SK-N-DZ (cell line): ENCODE results near the gene MGRN1.

Experiments used
- DNase-seq: peaks from one replicate; pipeline ENCODE4 v3.0.0-alpha.2; 2015; ENCODE audit warnings: low spot score

Gene MGRN1

GRCh38 chr16:4651827-4652226, 27.2 kb downstream of the MGRN1 start:
- DNase-seq, result no peak

DNA sequence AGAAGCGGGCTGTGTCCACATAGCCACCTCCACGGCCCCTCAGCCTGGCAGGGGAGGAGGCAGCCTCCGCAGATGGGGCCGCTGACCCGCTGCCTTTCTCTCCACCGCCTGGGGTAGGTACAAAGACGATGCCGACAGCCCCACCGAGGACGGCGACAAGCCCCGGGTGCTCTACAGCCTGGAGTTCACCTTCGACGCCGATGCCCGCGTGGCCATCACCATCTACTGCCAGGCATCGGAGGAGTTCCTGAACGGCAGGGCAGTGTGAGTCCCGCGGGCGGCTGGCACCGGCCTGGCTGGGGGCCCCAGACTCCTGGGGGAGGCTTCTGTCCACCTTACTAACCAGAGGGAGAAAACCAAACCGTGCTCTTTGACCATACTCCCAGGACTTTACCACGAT, 27.9 kb downstream of the MGRN1 start:
- DNase-seq, result no peak

DNA sequence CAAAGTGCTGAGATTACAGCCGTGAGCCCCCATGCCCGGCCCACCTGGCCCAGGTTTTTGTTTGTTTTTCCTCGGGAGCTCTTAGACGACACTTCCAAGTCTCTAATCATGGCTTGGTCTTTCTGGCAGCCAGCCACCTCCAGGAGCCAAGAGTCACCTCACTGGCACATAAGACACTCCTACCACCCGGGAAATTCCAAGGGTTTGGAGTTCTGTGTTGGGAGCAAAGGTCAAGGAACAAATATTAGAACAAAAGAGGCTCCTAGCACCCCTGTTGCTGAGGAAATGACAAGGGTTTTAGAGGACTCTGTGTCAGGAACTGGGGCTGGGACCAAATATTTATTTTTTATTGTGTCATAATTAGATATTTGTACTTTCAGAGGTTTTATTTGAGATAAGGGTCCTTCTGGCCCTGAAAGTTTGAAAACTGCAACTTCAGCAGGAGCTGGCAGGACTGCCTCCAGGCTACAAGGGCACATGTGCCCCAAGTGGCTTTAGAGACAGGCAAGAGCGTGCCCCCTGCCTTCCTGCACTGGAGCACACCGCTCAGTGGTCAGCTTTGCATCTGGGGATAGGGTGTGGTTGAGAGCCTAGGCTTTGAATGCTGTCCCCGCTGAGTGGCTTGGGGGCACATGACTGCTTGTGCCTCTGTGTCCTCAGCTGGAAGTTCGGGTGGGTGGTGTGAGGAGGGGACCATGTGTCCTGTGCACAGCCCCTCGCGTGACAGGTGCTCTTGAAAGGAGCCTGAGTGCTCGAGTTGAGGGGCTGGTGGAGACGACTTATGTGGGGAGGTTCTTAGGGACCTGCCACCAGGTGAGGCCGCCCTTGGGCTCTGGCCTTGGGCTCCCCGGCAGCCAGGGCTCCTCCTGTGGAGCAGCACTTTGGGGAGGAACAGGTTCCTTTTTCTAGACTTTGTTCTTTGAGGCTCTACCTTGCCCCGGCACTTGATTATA, 29.7 kb downstream of the MGRN1 start:
- DNase-seq, result no peak

DNA sequence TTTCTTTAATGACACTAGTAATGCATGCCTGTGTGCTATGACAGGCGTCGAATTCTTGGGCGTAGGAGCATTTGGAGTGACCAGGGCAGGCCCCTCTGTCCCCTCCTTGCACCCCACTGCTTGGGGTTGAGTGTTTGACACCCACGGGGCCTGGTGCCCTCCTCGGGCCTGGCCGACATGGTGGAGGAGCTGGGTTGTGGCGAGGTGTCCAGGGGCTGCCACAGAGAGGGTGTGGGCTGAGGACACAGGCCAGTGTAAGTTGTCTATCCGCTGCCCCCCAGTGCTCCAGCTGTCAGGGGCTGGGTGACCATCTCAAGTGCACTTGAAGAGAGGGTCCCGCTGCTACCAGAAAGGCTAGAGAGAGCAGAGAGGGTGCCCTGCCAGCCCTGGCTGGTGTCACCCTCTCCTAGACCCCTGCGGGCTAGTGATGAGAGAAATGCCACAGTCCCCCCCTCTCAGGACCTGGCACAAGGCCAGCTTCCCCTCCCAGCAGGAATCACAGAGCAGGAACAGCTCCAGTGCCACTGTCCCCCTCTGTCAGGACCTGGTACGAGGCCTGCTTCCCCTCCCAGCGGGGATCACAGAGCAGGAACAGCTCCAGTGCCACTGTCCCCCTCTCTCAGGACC, 30.5 kb downstream of the MGRN1 start:
- no peak for DNase-seq

- no peak for DNase-seq
These were observed 31.2 kb downstream of the MGRN1 start for GRCh38 chr16:4655801-4656200.

DNA sequence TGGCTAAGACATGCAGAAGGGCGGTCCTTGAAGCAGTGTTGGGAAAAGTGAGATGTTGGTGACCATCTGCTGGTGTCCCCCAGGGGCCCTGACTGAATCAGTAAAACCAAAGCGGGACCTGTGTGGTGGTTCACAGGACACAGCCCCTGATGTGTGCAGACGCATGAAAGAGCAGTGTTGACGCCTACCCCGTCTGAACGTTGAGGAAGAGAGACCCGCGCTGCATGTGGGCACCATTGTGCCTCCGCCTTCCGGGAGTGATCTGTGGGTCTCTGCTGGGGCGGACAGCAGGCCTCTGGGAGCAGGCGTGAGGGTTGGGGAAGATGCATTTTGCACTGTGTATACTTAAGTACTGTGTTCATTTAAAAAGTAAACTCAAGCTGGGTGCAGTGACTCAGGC, 31.6 kb downstream of the MGRN1 start:
- no peak for DNase-seq

DNA sequence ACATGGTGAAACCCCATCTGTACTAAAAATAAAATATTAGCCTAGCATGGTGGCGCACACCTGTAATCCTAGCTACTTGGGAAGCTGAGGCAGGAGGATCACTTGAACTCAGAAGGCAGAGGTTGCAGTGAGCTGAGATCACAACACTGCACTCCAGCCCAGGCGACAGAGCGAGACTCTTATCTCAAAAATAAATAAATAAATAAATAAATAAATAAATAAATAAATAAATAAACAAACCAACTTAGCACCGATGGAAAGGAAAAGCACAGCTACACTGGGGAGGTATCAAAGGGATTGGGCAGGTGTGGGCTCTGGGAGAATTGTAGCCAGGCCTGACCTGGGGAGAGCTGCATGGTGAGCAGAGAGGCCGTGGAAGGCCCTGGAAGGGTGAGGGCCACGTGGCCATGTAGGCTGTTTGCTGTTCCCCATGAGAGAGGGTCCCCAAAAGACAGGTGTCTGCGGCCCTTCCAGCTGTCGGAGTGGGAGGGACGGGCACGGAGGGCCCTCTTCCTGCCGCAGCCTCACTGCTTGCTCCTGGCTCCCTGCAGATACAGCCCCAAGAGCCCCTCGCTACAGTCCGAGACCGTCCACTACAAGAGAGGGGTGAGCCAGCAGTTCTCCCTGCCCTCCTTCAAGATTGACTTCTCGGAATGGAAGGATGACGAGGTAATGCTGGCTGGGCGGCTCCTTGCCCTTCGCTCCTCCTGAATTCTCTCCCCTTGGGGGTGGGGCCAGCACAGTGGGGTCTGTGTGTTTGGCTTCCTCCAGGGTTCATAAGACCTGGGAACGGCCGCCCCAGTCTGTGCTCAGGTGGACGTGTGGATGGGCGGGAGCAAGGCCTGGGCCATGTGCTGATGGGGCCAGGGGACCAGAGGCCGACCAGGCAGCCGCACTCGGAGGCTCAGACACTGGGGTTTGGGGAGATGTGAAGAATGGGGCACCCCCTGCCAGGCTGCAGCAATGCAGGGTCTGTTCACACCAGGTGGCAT, 32.4 kb downstream of the MGRN1 start:
- DNase-seq, result no peak

DNA sequence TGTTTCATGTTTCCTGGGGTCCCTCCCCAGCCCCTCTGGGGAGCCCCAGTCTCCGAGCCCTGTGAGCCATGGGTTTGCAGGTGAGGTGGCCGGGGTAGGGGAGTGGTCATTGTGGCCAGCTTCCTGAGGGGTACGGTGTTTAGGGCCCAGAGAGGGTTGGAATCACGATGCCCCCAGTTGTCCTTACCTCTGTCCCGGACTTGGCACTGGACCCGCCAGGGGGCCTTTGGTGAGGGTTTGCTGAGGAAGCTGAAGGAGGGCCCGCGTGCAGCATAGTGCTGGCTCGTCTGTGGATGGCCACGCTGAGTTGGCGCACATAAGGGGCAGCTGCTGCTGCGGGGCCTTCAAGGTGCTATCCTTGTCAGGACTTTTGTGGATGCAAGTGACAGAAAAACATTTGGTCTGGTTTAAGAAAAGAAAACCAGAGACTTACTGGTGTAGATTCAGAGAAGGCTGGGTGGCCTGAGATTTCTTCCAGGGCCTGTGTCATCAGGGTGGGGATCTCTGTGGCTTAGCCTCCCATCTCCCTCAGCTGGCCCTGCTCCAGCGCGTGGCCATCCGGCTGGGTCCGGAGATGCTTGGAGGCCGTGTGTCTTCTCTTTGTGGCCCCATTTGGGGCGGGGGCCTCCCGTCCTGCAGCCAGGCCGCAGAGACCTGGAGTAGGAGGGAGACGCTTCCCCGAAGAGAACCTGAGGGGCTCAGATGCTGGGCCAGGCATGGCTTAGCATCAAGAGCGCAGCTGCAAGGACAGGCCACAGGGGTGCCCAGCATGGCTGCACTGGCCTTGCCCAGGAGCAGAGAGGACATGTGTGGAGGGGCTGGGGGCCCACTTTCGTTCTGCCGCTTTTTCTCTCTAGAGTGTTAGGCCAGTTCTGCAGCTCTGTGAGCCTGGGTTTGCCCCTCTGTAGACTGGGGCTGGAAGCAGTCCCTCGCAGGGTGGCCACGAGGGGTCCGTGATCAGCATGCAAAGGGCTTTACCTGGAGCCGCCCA, 35.0 kb downstream of the MGRN1 start:
- DNase-seq, result no peak

- DNase-seq, result no peak
These were observed 35.9 kb downstream of the MGRN1 start for GRCh38 chr16:4660454-4661007.

DNA sequence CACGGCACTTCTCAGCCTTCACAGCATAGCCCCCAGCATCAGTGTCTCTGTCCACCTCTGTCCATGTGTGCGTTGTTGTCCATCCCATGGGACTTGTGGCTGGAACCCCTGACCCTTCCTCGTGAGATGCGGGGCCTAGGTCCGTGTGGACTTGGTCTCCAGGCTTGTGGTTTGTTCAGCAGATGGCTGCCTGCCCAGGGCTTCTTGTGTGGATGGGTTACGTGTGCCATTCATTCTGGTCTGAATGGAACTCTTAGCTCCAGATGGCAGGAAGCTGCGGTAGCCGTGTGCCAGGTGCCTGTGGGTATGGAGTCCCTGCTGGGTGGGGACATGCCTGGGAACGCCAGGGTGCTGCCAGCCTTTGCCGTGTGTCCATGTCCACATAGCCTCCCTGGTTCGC, 37.0 kb downstream of the MGRN1 start:
- no peak for DNase-seq

GRCh38 chr16:4663465-4663776, 38.8 kb downstream of the MGRN1 start:
- DNase-seq, result no peak

DNA sequence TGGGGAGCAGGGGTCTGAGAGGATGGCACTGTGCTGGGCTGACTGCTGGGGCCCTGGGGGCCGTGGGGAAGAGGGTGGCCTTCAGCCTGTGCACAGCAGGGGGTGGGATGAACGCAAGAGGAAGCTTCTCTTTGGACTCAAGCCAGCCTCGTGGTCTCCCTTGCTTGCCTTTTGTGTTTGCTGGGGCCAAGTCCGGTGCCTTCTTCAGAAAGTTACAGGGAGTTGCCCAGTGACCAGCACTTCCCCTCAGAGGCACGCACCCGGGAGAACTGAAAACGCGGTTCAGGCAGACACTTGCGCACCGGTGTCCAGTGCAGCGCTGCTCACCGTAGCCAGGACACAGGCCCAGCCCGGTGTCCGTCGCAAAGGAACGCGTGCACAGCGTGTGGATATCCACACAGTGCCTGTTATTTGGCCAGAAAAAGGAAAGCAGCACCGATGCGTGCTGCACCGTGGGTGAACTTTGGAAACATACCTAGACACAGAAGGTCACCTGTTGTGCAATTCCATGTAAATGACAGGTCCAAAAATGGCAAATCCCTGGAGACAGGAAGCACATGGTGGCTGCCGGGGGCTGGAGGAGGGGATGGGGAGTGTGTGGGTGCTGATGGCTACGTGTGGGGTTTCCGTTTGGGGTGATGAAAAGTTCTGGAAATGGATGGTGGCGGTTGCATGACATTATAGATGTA, 39.3 kb downstream of the MGRN1 start:
- DNase-seq, result no peak

- DNase-seq, result no peak
These were observed 40.2 kb downstream of the MGRN1 start for GRCh38 chr16:4664538-4665418.

DNA sequence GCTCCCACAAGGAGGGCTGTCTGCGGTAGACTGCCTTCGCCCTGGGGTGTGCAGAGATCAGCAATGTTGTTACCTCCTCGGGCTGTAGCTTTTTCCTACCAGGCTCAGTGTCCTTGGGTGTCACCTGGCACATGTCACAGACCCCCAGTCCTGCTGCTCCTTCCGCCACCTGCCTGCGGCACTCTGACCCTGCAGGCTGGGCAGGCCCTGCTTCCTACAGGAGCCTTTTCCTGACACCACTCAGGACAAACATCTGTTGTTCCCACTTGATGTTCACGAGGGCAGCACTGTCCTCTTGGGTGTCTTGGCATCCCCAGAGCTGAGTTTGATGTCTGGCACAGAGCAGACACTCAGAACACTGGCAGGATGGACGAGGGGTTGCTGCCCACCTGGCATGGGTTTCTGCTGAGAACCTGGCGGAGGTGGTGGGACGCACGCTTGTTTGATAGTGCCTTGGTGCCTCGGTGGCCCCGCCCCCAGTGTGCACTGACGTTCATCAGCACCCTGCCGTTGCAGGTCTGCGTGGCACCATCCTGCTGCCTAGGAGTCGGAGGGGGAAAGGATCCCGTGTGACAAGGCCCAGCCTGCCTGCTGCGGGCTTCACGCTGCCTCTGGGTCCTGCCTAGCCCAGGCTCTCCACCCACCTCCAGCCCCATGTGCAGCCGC, 42.0 kb downstream of the MGRN1 start:
- no peak for DNase-seq

DNA sequence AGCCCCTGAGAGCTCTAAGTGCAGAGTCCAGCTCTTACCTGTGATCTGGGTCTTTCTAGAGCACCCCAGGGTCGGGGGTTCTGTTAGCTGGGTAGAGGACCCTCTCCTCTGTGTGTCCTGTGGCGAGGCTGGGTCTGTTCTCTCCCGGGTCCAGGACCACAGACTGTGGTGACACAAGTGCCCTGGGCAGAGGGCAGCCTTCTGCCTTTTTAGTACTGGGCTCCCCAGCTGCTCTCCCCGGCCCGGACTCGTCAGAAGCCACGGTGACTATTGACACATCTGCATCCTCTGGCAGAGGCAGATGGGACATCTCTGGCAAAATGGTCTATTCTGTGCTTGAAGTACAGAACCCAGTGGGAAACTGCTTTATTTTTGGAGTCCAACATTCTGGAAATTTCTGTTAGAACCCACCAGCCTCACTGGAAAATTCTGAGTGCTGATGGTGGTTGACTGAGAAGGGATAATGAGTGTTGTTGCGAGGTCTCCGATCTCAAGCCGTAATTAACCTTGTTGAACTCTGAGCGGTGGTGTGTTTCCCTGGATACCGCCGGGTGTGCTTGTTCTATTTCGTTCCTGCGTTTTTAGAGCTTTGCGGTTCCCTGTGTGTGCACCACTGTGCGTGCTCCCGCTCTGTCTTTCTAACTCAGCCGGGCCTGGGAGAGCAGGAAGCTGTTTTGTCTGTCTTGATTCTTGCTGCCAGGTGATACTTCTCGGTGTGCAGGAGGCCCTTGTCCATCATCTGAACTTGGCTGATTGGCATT, 42.8 kb downstream of the MGRN1 start:
- DNase-seq, result no peak

- no peak for DNase-seq
These were observed 43.8 kb downstream of the MGRN1 start for GRCh38 chr16:4668313-4668960.
